ENCODE results near the gene CD247. TPM values are rescaled to one million over a fixed set of nuclear protein-coding genes. Genes with fewer than 3 reads are reported as not detected.
A peak's percentile ranks its signal among the peaks of the same experiment; 100 is the strongest.

CD247 gene
- total RNA-seq, 2 experiments from 2014 or later = 251 to 261 TPM

- POLR2A ChIA-PET = interaction anchor here (0.5 kb wide), 1 partner anchor 672 kb away, joined by 3 read pairs; no protein-coding TSS in a partner anchor
- Mint-ChIP-seq H3K4me1 (peaks cover 29% of the 10 kb centered on the region), H3K36me3 (ENCODE audit: low read depth) (no peaks in the 10 kb centered on the region), H3K9me3 (no peaks in the 10 kb centered on the region), H3K27me3 (peaks cover 7% of the 10 kb centered on the region), H3K4me3 (peak within 1 kb of the TSS; percentile 79), H3K27ac (peak within 1 kb of the TSS; percentile 73)
- peak; percentile 91 for DNase-seq
- CTCF ChIA-PET = interaction anchor here (0.8 to 2.1 kb wide), 9 partner anchors 10 to 286 kb away, joined by 3 to 9 read pairs (median 3); no protein-coding TSS in a partner anchor
Observed at GRCh38 chr1:167553136-167554027, 35.1 kb upstream of the CD247 start, which contains the start of gene CREG1. Gene CREG1 (minus strand): TSS chr1:167553762.

GRCh38 chr1:167551362-167551761, 33.0 kb upstream of the CD247 start:
- peaks cover 7% of the 10 kb centered on the region for H3K36me3 Mint-ChIP-seq (ENCODE audit: low read depth)
- no peak for DNase-seq
- ChIA-PET POLR2A (no interaction called here), CTCF (interaction anchor here (1.3 to 1.6 kb wide), 2 partner anchors 20 to 31 kb away, joined by 3 read pairs; no protein-coding TSS in a partner anchor)
- H3K9me3 Mint-ChIP-seq = no peaks in the 10 kb centered on the region
- no peak overlapping the region for H3K27ac Mint-ChIP-seq
- no peak overlapping the region for H3K4me3 Mint-ChIP-seq
- H3K27me3 Mint-ChIP-seq = no peaks in the 10 kb centered on the region
- peaks cover 29% of the 10 kb centered on the region for H3K4me1 Mint-ChIP-seq

- peaks cover 32% of the 10 kb centered on the region for H3K4me1 Mint-ChIP-seq
- no peak for DNase-seq
- H3K36me3 Mint-ChIP-seq (ENCODE audit: low read depth) = peaks cover 7% of the 10 kb centered on the region
- no peaks in the 10 kb centered on the region for H3K27me3 Mint-ChIP-seq
- H3K27ac Mint-ChIP-seq = no peak overlapping the region
- H3K9me3 Mint-ChIP-seq = no peaks in the 10 kb centered on the region
- no peak overlapping the region for H3K4me3 Mint-ChIP-seq
- ChIA-PET CTCF (interaction anchor here (1.0 to 1.3 kb wide), 3 partner anchors 14 to 16 kb away, joined by 3 read pairs; no protein-coding TSS in a partner anchor), POLR2A (no interaction called here)
Observed at GRCh38 chr1:167548059-167548932, 30.0 kb upstream of the CD247 start.

- no peak overlapping the region for H3K27ac Mint-ChIP-seq
- peaks cover 38% of the 10 kb centered on the region for H3K4me1 Mint-ChIP-seq
- no peaks in the 10 kb centered on the region for H3K9me3 Mint-ChIP-seq
- ChIA-PET POLR2A (no interaction called here), CTCF (interaction anchor here (0.6 kb wide), 1 partner anchor 140 kb away, joined by 5 read pairs; no protein-coding TSS in a partner anchor)
- H3K27me3 Mint-ChIP-seq = no peaks in the 10 kb centered on the region
- DNase-seq = no peak
- no peak overlapping the region for H3K4me3 Mint-ChIP-seq
- peaks cover 9% of the 10 kb centered on the region for H3K36me3 Mint-ChIP-seq (ENCODE audit: low read depth)
Observed at GRCh38 chr1:167546935-167547334, 28.6 kb upstream of the CD247 start.

GRCh38 chr1:167545349-167545748, 27.0 kb upstream of the CD247 start:
- POLR2A ChIA-PET = no interaction called here
- no peak overlapping the region for H3K4me3 Mint-ChIP-seq
- DNase-seq = no peak
- CTCF ChIA-PET = interaction anchor here (1.1 kb wide), 1 partner anchor 278 kb away, joined by 3 read pairs; no protein-coding TSS in a partner anchor
- H3K27ac Mint-ChIP-seq = no peak overlapping the region
- no peaks in the 10 kb centered on the region for H3K27me3 Mint-ChIP-seq
- no peaks in the 10 kb centered on the region for H3K9me3 Mint-ChIP-seq
- peaks cover 44% of the 10 kb centered on the region for H3K4me1 Mint-ChIP-seq
- peaks cover 9% of the 10 kb centered on the region for H3K36me3 Mint-ChIP-seq (ENCODE audit: low read depth)

- Mint-ChIP-seq H3K4me1 (peaks cover 47% of the 10 kb centered on the region), H3K4me3 (no peak overlapping the region), H3K36me3 (ENCODE audit: low read depth) (peaks cover 9% of the 10 kb centered on the region), H3K9me3 (no peaks in the 10 kb centered on the region), H3K27ac (no peak overlapping the region), H3K27me3 (no peaks in the 10 kb centered on the region)
- DNase-seq = peak; percentile 23
- POLR2A ChIA-PET = no interaction called here
- CTCF ChIA-PET = interaction anchor here (0.7 to 1.8 kb wide), 5 partner anchors 11 to 277 kb away, joined by 3 to 4 read pairs (median 3); partner anchors contain the start of gene CD247
Observed at GRCh38 chr1:167544447-167545093, 26.2 kb upstream of the CD247 start.

GRCh38 chr1:167543199-167543990, 25.1 kb upstream of the CD247 start:
- Mint-ChIP-seq H3K36me3 (ENCODE audit: low read depth) (peaks cover 9% of the 10 kb centered on the region), H3K27ac (peak overlapping the region; percentile 81), H3K4me3 (no peak overlapping the region), H3K4me1 (peaks cover 57% of the 10 kb centered on the region), H3K9me3 (no peaks in the 10 kb centered on the region), H3K27me3 (no peaks in the 10 kb centered on the region)
- ChIA-PET POLR2A (no interaction called here), CTCF (interaction anchor here (0.7 to 1.8 kb wide), 4 partner anchors 9 to 139 kb away, joined by 3 to 6 read pairs (median 4); partner anchors contain the start of genes CD247 and CREG1)
- no peak for DNase-seq

- no peak overlapping the region for H3K4me3 Mint-ChIP-seq
- ChIA-PET CTCF (interaction anchor here (0.7 to 1.8 kb wide), 8 partner anchors 8 to 322 kb away, joined by 3 to 6 read pairs (median 4); partner anchors contain the start of genes CD247, CREG1 and POU2F1), POLR2A (no interaction called here)
- H3K27me3 Mint-ChIP-seq = no peaks in the 10 kb centered on the region
- no peaks in the 10 kb centered on the region for H3K9me3 Mint-ChIP-seq
- H3K4me1 Mint-ChIP-seq = peaks cover 59% of the 10 kb centered on the region
- peaks cover 8% of the 10 kb centered on the region for H3K36me3 Mint-ChIP-seq (ENCODE audit: low read depth)
- peak; percentile 34 for DNase-seq
- peak overlapping the region; percentile 81 for H3K27ac Mint-ChIP-seq
Observed at GRCh38 chr1:167542109-167543032, 24.0 kb upstream of the CD247 start.

GRCh38 chr1:167541610-167542009, 23.3 kb upstream of the CD247 start:
- peak overlapping the region; percentile 41 for H3K27ac Mint-ChIP-seq
- H3K27me3 Mint-ChIP-seq = no peaks in the 10 kb centered on the region
- H3K4me1 Mint-ChIP-seq = peaks cover 59% of the 10 kb centered on the region
- H3K36me3 Mint-ChIP-seq (ENCODE audit: low read depth) = peaks cover 2% of the 10 kb centered on the region
- DNase-seq = no peak
- CTCF ChIA-PET = interaction anchor here (0.7 to 1.6 kb wide), 7 partner anchors 12 to 321 kb away, joined by 3 to 6 read pairs (median 3); partner anchors contain the start of genes CREG1 and POU2F1
- POLR2A ChIA-PET = interaction anchor here (0.5 kb wide), 1 partner anchor 163 kb away, joined by 3 read pairs; no protein-coding TSS in a partner anchor
- H3K9me3 Mint-ChIP-seq = no peaks in the 10 kb centered on the region
- no peak overlapping the region for H3K4me3 Mint-ChIP-seq

GRCh38 chr1:167541003-167541402, 22.7 kb upstream of the CD247 start:
- Mint-ChIP-seq H3K4me1 (peaks cover 59% of the 10 kb centered on the region), H3K27me3 (no peaks in the 10 kb centered on the region), H3K9me3 (no peaks in the 10 kb centered on the region), H3K27ac (no peak overlapping the region), H3K36me3 (ENCODE audit: low read depth) (peaks cover 2% of the 10 kb centered on the region), H3K4me3 (no peak overlapping the region)
- no peak for DNase-seq
- ChIA-PET CTCF (interaction anchor here (0.7 to 1.9 kb wide), 14 partner anchors 11 to 482 kb away, joined by 3 to 7 read pairs (median 3); partner anchors contain the start of genes CREG1 and POU2F1), POLR2A (interaction anchor here (0.5 kb wide), 1 partner anchor 162 kb away, joined by 3 read pairs; no protein-coding TSS in a partner anchor)

All from activated CD4-positive, alpha-beta T cell treated with anti-CD3 and anti-CD28 coated beads, Interleukin-2, amount 10 ng/mL, durations not matched to agents 7 days and 5 days (primary cell).